ENCODE results near the gene FCHSD1.
A peak's percentile ranks its signal among the peaks of the same experiment; 100 is the strongest.

The FCHSD1 gene

DNA sequence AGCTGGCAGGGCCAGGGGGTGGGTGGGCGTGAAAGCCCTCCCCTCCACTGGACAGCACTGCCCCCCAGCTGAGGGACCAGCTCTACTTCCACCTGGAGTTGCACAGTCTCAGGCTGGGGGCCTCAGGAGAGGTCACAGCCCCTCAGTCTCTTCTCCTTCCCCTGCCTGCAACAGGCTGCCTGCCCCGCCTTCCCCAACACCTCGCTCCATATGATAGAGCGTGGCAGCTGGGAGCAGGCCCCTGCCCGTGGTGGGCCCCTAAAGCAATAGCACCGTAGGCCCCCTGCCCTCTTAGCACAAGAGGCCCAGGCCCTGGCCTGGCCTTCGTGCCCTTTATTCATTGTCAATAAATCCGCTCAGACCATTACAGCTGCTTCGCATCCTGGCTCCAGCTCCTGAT is 10.5 kb downstream of the FCHSD1 start:
- no peak for DNase-seq

DNA sequence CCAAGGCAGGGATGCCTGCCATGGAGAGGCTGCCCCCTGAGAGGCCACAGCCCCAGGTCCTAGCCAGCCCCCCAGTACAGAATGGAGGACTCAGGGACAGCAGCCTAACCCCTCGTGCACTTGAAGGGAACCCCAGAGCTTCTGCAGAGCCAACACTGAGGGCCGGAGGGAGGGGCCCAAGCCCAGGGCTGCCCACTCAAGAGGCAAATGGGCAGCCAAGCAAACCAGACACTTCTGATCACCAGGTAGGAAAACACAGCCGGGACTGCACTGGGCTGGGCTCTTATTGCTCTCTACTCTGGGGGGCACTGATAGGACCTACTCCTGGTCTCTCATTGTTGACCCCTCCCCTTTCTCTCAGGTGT is 11.2 kb downstream of the FCHSD1 start:
- DNase-seq = no peak

GRCh38 chr5:141639357-141640050 is 11.7 kb downstream of the FCHSD1 start:
- DNase-seq = no peak

- no peak for DNase-seq
Measured at GRCh38 chr5:141638771-141639170, 12.4 kb downstream of the FCHSD1 start.

GRCh38 chr5:141637767-141638419 is 13.3 kb downstream of the FCHSD1 start:
- DNase-seq = no peak

DNA sequence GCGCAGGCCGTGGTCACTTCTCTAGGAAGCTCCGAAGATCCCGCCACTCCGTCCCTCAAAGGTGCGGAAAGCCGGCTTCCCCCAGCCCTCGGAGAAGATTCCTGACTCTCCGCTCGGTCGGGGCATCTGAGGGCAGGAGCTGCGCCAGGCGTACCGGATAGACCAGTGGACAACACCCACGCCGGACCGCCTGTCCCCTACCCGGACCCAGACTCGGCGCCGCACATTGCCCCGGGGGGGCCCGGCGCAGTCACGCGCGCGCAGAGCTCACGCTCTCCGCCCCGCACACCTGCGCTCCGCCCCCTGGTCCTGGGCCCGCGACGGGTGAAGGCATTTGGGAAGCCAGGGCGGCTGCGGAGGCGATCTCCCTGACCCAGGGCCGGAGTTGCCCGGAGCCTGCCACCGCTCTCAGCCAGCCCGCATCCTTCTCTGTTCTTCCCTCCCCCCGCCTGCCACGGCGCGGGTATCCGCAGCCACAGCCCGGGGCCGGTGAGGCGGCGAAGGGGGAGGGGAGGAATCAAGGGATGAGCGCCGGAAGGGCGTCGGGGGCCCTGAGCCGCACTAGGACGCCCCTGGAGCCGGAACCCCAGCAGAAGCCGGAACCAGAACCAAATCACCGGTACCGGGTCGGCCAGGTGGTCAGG is 14.0 kb downstream of the FCHSD1 start:
- no peak for DNase-seq

GRCh38 chr5:141636413-141637122 is 14.7 kb downstream of the FCHSD1 start, which contains the start of the genes HDAC3 and RELL2:
Gene HDAC3, minus strand, starts transcription at chr5:141636849. Its CDS starts 59 bp downstream, at chr5:141636790.
Gene RELL2, plus strand, starts transcription at chr5:141636997. Its CDS starts 1,229 bp downstream, at chr5:141638226.
- peak; percentile 80 for DNase-seq

DNA sequence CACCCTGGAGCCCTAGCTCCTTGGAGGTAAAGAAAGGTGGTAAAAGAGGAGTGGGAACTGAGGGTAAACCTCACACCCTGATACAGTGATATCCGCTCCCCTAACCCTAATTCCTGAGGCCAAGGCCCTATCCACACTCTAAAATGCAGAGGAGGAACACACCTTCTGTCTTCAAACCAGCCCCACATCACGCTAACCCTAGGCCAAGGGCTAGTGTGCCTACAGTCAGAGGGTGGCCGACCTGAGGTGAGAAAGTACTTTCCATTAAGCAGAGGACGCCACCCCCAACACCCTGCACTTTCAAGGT is 15.2 kb downstream of the FCHSD1 start:
- DNase-seq = no peak

- no peak for DNase-seq
Measured at GRCh38 chr5:141635646-141636045, 15.6 kb downstream of the FCHSD1 start.

- no peak for DNase-seq
Measured at GRCh38 chr5:141634720-141635119, 16.5 kb downstream of the FCHSD1 start.

DNA sequence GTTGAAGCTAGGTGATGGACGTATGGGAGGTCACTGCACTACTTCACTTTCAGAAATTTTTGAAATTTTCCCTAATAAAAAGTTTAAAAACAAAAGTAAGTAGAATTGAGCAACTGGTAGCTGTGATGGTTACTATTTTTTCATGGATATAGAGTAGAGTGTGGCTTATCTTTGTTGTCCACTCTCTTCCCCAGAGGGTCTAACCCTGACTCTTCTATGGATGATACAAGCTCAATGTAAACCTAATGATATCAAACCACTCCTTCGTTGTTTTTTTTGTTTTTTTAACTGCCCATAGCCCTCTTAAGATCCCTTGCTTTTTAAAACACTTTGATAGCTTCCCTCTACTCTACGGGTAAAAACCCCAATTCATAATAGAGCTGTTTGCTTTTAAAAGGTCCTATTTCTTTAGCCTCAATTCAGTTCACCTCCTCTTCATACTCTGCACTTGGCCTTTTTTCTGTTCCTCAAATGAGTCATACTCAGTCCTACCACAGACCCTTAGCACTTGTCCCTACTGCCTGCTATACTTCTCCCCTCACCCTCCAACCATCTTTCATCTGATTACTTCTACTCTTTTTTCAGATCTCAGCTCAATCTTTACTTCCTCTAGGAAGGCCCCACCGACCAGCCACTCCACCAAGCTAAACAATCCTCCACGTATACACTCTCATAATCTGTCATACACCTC is 17.2 kb downstream of the FCHSD1 start:
- no peak for DNase-seq

DNA sequence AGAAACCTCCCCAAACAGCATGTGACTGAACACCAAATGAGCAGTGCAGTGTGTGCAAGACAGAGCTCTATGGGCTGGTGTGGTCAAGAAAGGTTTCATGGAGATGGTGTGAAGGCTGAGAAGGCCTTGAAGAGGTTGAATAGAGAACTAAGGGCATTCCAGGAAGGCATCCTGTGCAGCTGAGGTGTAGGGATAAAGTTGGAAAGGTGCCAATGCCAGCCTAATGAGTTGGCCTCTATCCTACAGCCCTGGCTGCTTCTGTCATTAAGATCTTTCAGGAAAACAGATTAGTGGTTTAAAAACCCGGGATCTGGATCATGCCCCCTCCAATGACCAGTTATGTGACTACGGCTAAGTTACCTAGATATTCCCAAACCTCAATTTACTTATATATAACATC is 18.6 kb downstream of the FCHSD1 start:
- no peak for DNase-seq

- DNase-seq = no peak
Measured at GRCh38 chr5:141630570-141631140, 20.6 kb downstream of the FCHSD1 start.

- no peak for DNase-seq
Measured at GRCh38 chr5:141628175-141628788, 22.9 kb downstream of the FCHSD1 start.

GRCh38 chr5:141623611-141624010 is 27.6 kb downstream of the FCHSD1 start:
- no peak for DNase-seq

DNA sequence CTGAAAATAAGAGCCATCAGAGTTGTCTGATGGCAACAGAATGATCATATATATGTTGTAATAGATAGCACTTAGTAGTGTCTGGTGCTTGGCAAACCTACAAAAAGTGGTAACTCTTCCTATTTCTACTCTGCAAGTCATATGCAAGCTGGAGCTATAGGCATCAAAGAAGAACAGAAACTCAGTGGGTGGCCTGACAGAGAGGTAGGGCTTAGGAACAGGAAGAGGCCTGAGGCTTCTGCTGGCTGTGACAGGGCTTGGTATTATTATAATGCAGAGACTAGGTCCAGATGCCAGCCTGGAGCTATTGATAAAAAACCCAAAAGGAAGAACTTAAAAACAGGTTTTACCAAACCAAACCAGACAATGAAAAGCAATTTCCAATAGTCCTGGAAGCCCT is 28.0 kb downstream of the FCHSD1 start:
- DNase-seq = no peak

GRCh38 chr5:141618804-141619554 is 32.2 kb downstream of the FCHSD1 start, which contains the start of gene DIAPH1:
Gene DIAPH1, minus strand, starts transcription at chr5:141619000. Its CDS starts 86 bp downstream, at chr5:141618914.
- peak; percentile 98 for DNase-seq

GRCh38 chr5:141618030-141618803 is 33.0 kb downstream of the FCHSD1 start:
- peak; percentile 53 for DNase-seq

DNA sequence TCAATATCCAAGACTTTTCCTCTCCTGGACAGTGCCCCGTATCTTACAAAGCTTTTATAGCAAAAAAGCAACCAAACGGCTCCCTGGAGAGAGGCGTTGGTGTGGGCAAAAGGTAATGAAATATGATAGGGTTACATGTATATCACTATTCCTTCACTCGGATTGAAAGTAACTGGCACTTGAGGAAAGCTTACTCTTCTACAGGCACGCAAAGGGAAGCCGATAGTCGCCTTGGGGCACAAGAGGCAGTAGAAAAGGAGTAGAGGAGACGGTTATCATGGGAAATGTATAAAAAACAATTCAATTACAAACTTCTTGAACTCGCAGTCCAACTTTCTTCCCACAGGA is 33.6 kb downstream of the FCHSD1 start:
- no peak for DNase-seq

DNA sequence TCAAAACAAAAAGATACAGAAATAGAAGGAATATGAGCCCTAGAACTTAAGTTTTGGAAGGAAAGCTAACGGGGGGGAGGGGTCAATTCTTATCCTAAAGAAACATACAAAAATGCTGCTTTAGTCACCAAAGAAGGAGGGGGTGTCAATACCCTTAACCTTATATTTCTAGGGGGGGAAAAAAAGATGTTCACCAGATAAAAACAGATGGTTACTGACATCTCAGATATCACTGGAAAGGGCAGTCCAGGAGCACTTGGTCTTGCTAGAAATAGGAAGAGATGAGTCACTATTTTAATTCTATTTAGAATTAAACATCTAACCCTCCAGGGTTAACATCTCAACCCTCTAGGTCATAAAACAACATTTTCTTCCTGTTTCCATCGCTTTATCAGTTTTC is 34.1 kb downstream of the FCHSD1 start:
- no peak for DNase-seq

Measured in NK-92 treated with Interleukin-12 subunit alpha and Interleukin-12 subunit beta, amount 100 ng/mL, for 24 hours (cell line).